WTC11 (cell line): Measurements from ENCODE around the gene ROR2. TPM values are rescaled to one million over a fixed set of nuclear protein-coding genes. Genes with fewer than 3 reads are reported as not detected.

Experiments
- ATAC-seq: fragments of 200-7000 bp; cut with Tn5 transposase; 2 replicates; pipeline ENCODE4 v1.10.0; 2021; ENCODE audit warnings: mild to moderate bottlenecking, moderate library complexity
- CTCF ChIA-PET: fragments of 300-600 bp; sonication (Branson Sonifier 250); formaldehyde crosslinking; loops from one replicate; lab custom pipeline; 2021; ENCODE audit warnings: antibody characterized with exemption; lab: Charles Lee
- POLR2A ChIA-PET: fragments of 350-600 bp; sonication (Branson Sonifier 250); formaldehyde crosslinking; loops from one replicate; lab custom pipeline; 2021; ENCODE audit warnings: antibody characterized with exemption; lab: Charles Lee
- DNase-seq: peaks from one replicate; pipeline ENCODE4 v3.0.0; 2021; ENCODE audit warnings: low spot score
- H3K27ac Mint-ChIP-seq: 2 replicates; pipeline ENCODE4 v1.8.0; 2021; ENCODE audit warnings: mixed read lengths
- H3K27me3 Mint-ChIP-seq: 2 replicates; pipeline ENCODE4 v1.8.0; 2021; ENCODE audit warnings: low read depth, mild to moderate bottlenecking, moderate library complexity, mixed read lengths
- H3K36me3 Mint-ChIP-seq: 2 replicates; pipeline ENCODE4 v1.8.0; 2021; ENCODE audit warnings: mixed read lengths
- H3K4me1 Mint-ChIP-seq: 2 replicates; pipeline ENCODE4 v1.8.0; 2022; ENCODE audit warnings: mixed read lengths
- H3K4me3 Mint-ChIP-seq: 2 replicates; pipeline ENCODE4 v1.8.0; 2021; ENCODE audit warnings: mild to moderate bottlenecking, moderate library complexity, mixed read lengths
- H3K9me3 Mint-ChIP-seq: 2 replicates; pipeline ENCODE4 v1.8.0; 2021; ENCODE audit warnings: mixed read lengths
- ATF1 ChIP-seq: sonication (generic); formaldehyde crosslinking; IDR thresholded peaks from 2 replicates; pipeline ENCODE4 v1.8.1; 2023; ENCODE audit warnings: mild to moderate bottlenecking, moderate library complexity, missing genetic modification reagents
- CBFB ChIP-seq: sonication (generic); formaldehyde crosslinking; IDR thresholded peaks from 2 replicates; pipeline ENCODE4 v1.8.1; 2022; ENCODE audit warnings: mild to moderate bottlenecking, low read depth, missing genetic modification reagents
- CREB1 ChIP-seq: sonication (generic); formaldehyde crosslinking; IDR thresholded peaks from 2 replicates; pipeline ENCODE4 v1.8.0; 2023; ENCODE audit warnings: mild to moderate bottlenecking, missing genetic modification reagents
- CREM ChIP-seq: sonication (generic); formaldehyde crosslinking; IDR thresholded peaks from 2 replicates; pipeline ENCODE4 v1.8.1; 2022; ENCODE audit warnings: mild to moderate bottlenecking, missing genetic modification reagents, moderate library complexity
- EMX1 ChIP-seq: fragments of 250-450 bp; sonication (Bioruptor Pico); IDR thresholded peaks from 2 replicates; pipeline ENCODE4 v1.8.0; 2021; ENCODE audit warnings: mild to moderate bottlenecking
- ETV6 ChIP-seq: sonication (generic); formaldehyde crosslinking; IDR thresholded peaks from 2 replicates; pipeline ENCODE4 v1.8.1; 2022; ENCODE audit warnings: mild to moderate bottlenecking, missing genetic modification reagents
- HMGA2 ChIP-seq: fragments of 250-450 bp; sonication (Bioruptor Pico); IDR thresholded peaks from 2 replicates; pipeline ENCODE4 v1.4.0; 2021; ENCODE audit warnings: mild to moderate bottlenecking, moderate library complexity
- NR1H2 ChIP-seq: sonication (generic); formaldehyde crosslinking; IDR thresholded peaks from 2 replicates; pipeline ENCODE4 v1.9.0; 2021; ENCODE audit warnings: mild to moderate bottlenecking, moderate library complexity, missing genetic modification reagents
- NR3C1 ChIP-seq: sonication (generic); formaldehyde crosslinking; conservative IDR thresholded peaks from 2 replicates; pipeline ENCODE4 v1.8.1; 2023; ENCODE audit warnings: low read depth, mild to moderate bottlenecking, missing genetic modification reagents
- ZNF219 ChIP-seq: sonication (generic); formaldehyde crosslinking; IDR thresholded peaks from 2 replicates; pipeline ENCODE4 v1.8.0; 2023; ENCODE audit warnings: missing genetic modification reagents, mild to moderate bottlenecking, borderline replicate concordance
- ZNF232 ChIP-seq: sonication (generic); formaldehyde crosslinking; IDR thresholded peaks from 2 replicates; pipeline ENCODE4 v1.8.0; 2022; ENCODE audit warnings: mild to moderate bottlenecking, missing genetic modification reagents
- ZNF263 ChIP-seq: sonication (generic); formaldehyde crosslinking; IDR thresholded peaks from 2 replicates; pipeline ENCODE4 v1.8.1; 2022; ENCODE audit warnings: low read depth, mild to moderate bottlenecking, moderate library complexity, missing genetic modification reagents
- ZNF396 ChIP-seq: fragments of 250-450 bp; sonication (Bioruptor Pico); IDR thresholded peaks from 2 replicates; pipeline ENCODE4 v1.8.0; 2021; ENCODE audit warnings: mild to moderate bottlenecking, moderate library complexity, borderline replicate concordance
- total RNA-seq: library from RNA; stranded (reverse); gene quantifications from 3 replicates; pipeline ENCODE4 v1.2.3, GENCODE V29; 2021
- TF ChIP-seq, protein P1 (sequence below): sonication (generic); formaldehyde crosslinking; IDR thresholded peaks from 2 replicates; pipeline ENCODE4 v1.8.1; 2022; ENCODE audit warnings: mild to moderate bottlenecking, moderate library complexity, missing genetic modification reagents
- TF ChIP-seq, protein P2 (sequence below): sonication (generic); formaldehyde crosslinking; IDR thresholded peaks from 2 replicates; pipeline ENCODE4 v1.8.0; 2022; ENCODE audit warnings: mild to moderate bottlenecking, missing genetic modification reagents
- TF ChIP-seq, protein P3 (sequence below): sonication (generic); formaldehyde crosslinking; IDR thresholded peaks from 2 replicates; pipeline ENCODE4 v1.8.1; 2022; ENCODE audit warnings: low read depth, missing genetic modification reagents, borderline replicate concordance
- TF ChIP-seq, protein P4 (sequence below): sonication (generic); formaldehyde crosslinking; IDR thresholded peaks from 2 replicates; pipeline ENCODE4 v1.8.0; 2022; ENCODE audit warnings: mild to moderate bottlenecking, missing genetic modification reagents
- TF ChIP-seq, protein P5 (sequence below): sonication (generic); formaldehyde crosslinking; IDR thresholded peaks from 2 replicates; pipeline ENCODE4 v1.8.1; 2022; ENCODE audit warnings: missing genetic modification reagents, borderline replicate concordance
- TF ChIP-seq, protein P6 (sequence below): fragments of 250-450 bp; sonication (Bioruptor Pico); IDR thresholded peaks from 2 replicates; pipeline ENCODE4 v1.9.0; 2021; ENCODE audit warnings: mild to moderate bottlenecking

Gene ROR2
- total RNA-seq, 1 experiment from 2014 or later, result 19.8 TPM

DNA sequence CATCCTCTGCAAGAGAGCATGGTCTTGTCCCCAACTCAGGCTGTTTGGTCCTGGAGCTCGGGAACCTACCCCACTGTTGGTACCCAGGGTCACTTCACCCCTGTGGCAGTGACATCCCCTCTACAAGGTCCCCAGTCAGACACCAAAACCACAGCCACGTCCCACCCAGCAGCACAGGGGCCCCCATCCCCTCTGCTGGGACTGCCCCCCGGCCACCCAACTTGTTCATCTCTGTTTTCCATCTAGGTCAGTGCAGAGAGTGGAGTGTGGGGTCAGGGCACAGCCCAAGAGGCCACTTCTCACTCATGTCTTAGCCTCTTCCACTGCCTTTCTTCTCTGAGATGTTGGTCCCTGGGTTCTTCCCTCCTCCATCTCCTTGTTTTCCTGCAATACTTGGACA is 292.5 kb downstream of the ROR2 start:
- ATAC-seq (no peak), DNase-seq (no peak)
- Mint-ChIP-seq H3K9me3 (no peaks in the 10 kb centered on the region), H3K36me3 (no peaks in the 10 kb centered on the region), H3K4me1 (peaks cover 14% of the 10 kb centered on the region), H3K27me3 (peaks cover 3% of the 10 kb centered on the region; the same call in 1 of the 2 replicates), H3K27ac (no peak overlapping the region), H3K4me3 (no peak overlapping the region)
- ChIA-PET CTCF (no interaction called here), POLR2A (no interaction called here)
- TF ChIP-seq ZNF219 (CRISPR knock-in tag) (no peak), CREM (CRISPR knock-in tag) (no peak), ZNF232 (CRISPR knock-in tag) (no peak), NR3C1 (CRISPR knock-in tag) (no peak), CBFB (CRISPR knock-in tag) (no peak), CREB1 (CRISPR knock-in tag) (no peak), EMX1 (CRISPR knock-in tag) (no peak), ATF1 (CRISPR knock-in tag) (no peak), ETV6 (CRISPR knock-in tag) (no peak), NR1H2 (CRISPR knock-in tag) (no peak), ZNF263 (CRISPR knock-in tag) (no peak), HMGA2 (CRISPR knock-in tag) (no peak)
- TF ChIP-seq, protein P1, sequence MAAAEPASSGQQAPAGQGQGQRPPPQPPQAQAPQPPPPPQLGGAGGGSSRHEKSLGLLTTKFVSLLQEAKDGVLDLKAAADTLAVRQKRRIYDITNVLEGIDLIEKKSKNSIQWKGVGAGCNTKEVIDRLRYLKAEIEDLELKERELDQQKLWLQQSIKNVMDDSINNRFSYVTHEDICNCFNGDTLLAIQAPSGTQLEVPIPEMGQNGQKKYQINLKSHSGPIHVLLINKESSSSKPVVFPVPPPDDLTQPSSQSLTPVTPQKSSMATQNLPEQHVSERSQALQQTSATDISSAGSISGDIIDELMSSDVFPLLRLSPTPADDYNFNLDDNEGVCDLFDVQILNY, result no peak
- TF ChIP-seq, protein P2, sequence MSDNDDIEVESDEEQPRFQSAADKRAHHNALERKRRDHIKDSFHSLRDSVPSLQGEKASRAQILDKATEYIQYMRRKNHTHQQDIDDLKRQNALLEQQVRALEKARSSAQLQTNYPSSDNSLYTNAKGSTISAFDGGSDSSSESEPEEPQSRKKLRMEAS (CRISPR knock-in tag), result no peak
- TF ChIP-seq, protein P3, sequence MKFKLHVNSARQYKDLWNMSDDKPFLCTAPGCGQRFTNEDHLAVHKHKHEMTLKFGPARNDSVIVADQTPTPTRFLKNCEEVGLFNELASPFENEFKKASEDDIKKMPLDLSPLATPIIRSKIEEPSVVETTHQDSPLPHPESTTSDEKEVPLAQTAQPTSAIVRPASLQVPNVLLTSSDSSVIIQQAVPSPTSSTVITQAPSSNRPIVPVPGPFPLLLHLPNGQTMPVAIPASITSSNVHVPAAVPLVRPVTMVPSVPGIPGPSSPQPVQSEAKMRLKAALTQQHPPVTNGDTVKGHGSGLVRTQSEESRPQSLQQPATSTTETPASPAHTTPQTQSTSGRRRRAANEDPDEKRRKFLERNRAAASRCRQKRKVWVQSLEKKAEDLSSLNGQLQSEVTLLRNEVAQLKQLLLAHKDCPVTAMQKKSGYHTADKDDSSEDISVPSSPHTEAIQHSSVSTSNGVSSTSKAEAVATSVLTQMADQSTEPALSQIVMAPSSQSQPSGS (CRISPR knock-in tag), result no peak
- TF ChIP-seq, protein P4, sequence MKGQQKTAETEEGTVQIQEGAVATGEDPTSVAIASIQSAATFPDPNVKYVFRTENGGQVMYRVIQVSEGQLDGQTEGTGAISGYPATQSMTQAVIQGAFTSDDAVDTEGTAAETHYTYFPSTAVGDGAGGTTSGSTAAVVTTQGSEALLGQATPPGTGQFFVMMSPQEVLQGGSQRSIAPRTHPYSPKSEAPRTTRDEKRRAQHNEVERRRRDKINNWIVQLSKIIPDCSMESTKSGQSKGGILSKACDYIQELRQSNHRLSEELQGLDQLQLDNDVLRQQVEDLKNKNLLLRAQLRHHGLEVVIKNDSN (CRISPR knock-in tag), result no peak
- TF ChIP-seq, protein P5, sequence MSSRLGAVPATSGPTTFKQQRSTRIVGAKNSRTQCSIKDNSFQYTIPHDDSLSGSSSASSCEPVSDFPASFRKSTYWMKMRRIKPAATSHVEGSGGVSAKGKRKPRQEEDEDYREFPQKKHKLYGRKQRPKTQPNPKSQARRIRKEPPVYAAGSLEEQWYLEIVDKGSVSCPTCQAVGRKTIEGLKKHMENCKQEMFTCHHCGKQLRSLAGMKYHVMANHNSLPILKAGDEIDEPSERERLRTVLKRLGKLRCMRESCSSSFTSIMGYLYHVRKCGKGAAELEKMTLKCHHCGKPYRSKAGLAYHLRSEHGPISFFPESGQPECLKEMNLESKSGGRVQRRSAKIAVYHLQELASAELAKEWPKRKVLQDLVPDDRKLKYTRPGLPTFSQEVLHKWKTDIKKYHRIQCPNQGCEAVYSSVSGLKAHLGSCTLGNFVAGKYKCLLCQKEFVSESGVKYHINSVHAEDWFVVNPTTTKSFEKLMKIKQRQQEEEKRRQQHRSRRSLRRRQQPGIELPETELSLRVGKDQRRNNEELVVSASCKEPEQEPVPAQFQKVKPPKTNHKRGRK (CRISPR knock-in tag), result no peak
- TF ChIP-seq, protein P6, sequence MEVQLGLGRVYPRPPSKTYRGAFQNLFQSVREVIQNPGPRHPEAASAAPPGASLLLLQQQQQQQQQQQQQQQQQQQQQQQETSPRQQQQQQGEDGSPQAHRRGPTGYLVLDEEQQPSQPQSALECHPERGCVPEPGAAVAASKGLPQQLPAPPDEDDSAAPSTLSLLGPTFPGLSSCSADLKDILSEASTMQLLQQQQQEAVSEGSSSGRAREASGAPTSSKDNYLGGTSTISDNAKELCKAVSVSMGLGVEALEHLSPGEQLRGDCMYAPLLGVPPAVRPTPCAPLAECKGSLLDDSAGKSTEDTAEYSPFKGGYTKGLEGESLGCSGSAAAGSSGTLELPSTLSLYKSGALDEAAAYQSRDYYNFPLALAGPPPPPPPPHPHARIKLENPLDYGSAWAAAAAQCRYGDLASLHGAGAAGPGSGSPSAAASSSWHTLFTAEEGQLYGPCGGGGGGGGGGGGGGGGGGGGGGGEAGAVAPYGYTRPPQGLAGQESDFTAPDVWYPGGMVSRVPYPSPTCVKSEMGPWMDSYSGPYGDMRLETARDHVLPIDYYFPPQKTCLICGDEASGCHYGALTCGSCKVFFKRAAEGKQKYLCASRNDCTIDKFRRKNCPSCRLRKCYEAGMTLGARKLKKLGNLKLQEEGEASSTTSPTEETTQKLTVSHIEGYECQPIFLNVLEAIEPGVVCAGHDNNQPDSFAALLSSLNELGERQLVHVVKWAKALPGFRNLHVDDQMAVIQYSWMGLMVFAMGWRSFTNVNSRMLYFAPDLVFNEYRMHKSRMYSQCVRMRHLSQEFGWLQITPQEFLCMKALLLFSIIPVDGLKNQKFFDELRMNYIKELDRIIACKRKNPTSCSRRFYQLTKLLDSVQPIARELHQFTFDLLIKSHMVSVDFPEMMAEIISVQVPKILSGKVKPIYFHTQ (CRISPR knock-in tag), result no peak

DNA sequence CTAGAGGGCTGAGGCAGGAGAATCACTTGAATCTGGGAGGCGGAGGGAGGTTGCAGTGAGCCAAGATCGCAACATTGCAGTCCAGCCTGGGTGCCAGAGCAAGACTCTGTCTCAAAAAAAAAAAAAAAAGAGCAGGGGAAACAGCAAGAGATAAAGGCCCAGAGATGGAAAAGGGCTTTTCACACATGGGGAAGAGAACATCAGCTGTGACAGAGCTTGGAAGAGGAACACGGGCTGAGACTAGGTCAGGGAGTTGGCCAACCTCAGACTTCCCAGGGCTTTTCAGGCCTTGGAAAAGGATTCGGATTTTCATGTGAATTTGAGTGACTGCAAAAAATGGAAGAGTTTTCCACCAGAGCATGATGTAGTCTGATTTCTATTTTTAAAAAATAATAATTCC is 294.4 kb downstream of the ROR2 start:
- ChIA-PET POLR2A (no interaction called here), CTCF (interaction anchor here (1.2 kb wide), 1 partner anchor 740 kb away, joined by 3 read pairs; no protein-coding TSS in a partner anchor)
- DNase-seq (no peak), ATAC-seq (no peak)
- no peak for TF ChIP-seq ZNF396 (CRISPR knock-in tag)
- TF ChIP-seq, protein P3 (CRISPR knock-in tag), result no peak
- Mint-ChIP-seq H3K9me3 (no peaks in the 10 kb centered on the region), H3K27me3 (peaks cover 3% of the 10 kb centered on the region; the same call in 1 of the 2 replicates), H3K36me3 (no peaks in the 10 kb centered on the region), H3K27ac (no peak overlapping the region), H3K4me1 (peaks cover 13% of the 10 kb centered on the region), H3K4me3 (no peak overlapping the region)
